Left lung (tissue), 10 donors: Measurements from ENCODE around the gene PCSK9. TPM values are rescaled to one million over a fixed set of nuclear protein-coding genes. Genes with fewer than 3 reads are reported as not detected.

Experiments used
- ATAC-seq: fragments of 200-7000 bp; cut with Tn5 transposase; one replicate; pipeline ENCODE4 v1.9.1; 2020; ENCODE audit warnings: moderate library complexity
- DNase-seq, 4 donors: peaks; one replicate each; pipeline ENCODE4 v3.0.0-alpha.2; 2013 to 2020
- H3K27ac ChIP-seq, 2 donors: fragments of 200-600 bp; sonication (generic) in 1 of 2; one replicate each; pipeline versions ENCODE4 v1.5.0 to v1.8.0; 2020 to 2021
- H3K27me3 ChIP-seq, 2 donors: fragments of 200-600 bp; sonication (generic) in 1 of 2; one replicate each; pipeline versions ENCODE4 v1.5.0 to v1.8.0; 2020 to 2021
- H3K36me3 ChIP-seq, 2 donors: fragments of 200-600 bp; sonication (generic) in 1 of 2; one replicate each; pipeline versions ENCODE4 v1.5.0 to v1.8.0; 2020 to 2021
- H3K4me1 ChIP-seq, 2 donors: fragments of 200-600 bp; one replicate each; pipeline ENCODE4 v1.8.0; 2021
- H3K4me3 ChIP-seq, 2 donors: fragments of 200-600 bp; sonication (generic) in 1 of 2; one replicate each; pipeline versions ENCODE4 v1.5.0 to v1.8.0; 2020 to 2021; ENCODE audit warnings: mild to moderate bottlenecking in 1 of 2
- H3K9me3 ChIP-seq, 2 donors: fragments of 200-600 bp; sonication (generic) in 1 of 2; one replicate each; pipeline versions ENCODE4 v1.5.0 to v1.8.0; 2020 to 2021
- intact Hi-C, 2 donors: fragments of 100-400 bp; cut with DNase I; formaldehyde crosslinking; loops; one replicate each; pipeline versions ENCODE4 v1.11.2 to v1.14.2; 2022
- polyA plus RNA-seq, 6 donors: library from polyadenylated mRNA; unstranded; fragments of 120-200 nt; gene quantifications; one replicate each; pipeline ENCODE4 v1.2.1, GENCODE V29; 2013; ENCODE audit not compliant: insufficient read length in 6 of 6
- total RNA-seq, 2 donors: library from RNA; stranded (reverse); fragmentation: NEBNext Ultra II Directional; extraction: Animal tissue kit (Norgen Biotek cat#: 25700); gene quantifications; one replicate each; pipeline ENCODE4 v1.2.1, GENCODE V29; 2021
- TF ChIP-seq, protein P1 (sequence below), 2 donors: fragments of 200-600 bp; sonication (generic) in 1 of 2; IDR thresholded peaks; one replicate each; pipeline versions ENCODE4 v1.5.0 to v1.8.0; 2021; ENCODE audit warnings: antibody characterized with exemption in 2 of 2
- donor health status: DM: no; HTN: yes; CAD: no.
- donor health status: DM: no; HTN: no; CAD: no.

Gene PCSK9
- total and polyA plus RNA-seq, 8 donors: 0.63 to 55.0 (median 1.5) TPM

DNA sequence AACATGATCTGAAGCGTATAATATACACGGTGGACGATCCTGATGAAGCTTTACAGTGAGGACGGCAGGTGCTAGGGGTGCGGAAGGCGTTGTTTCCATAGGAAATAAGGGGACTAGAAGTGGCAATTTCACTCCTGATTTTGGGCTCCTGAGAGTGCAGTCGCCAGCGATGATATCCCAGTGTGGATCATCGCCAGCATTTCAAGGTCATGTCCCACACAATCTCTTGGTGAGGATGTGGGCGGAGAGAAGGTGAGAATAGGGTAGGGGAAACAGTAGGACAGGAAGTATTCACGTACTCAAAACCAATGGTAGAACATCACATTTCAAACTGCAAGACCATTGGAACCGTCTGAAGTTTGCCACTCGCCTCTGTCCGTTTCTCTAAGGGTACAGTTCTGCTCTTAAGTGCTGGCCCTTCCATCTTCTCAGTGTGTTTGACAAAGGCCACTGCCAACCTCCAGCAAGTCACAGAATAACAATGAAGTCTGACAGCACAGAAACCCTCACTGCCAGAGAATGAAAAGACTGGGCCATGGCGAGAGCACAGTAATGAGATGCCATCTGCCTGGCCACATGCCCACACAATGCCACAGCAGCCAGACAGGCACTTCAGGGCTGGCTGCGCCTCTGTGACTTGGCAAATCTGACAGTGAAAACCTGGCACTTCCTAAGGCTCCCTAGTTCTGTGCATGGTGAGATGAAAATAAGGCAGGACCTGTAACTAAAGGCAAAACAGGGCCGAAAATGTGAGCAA, 27.9 kb downstream of the PCSK9 start:
- Histone ChIP-seq H3K27me3 (no peaks in the 10 kb centered on the region), H3K4me1 (no peaks in the 10 kb centered on the region), H3K36me3 (peaks cover 3 to 75% of the 10 kb centered on the region in 2 donors), H3K9me3 (no peaks in the 10 kb centered on the region), H3K4me3 (no peak overlapping the region), H3K27ac (no peak overlapping the region)
- intact Hi-C loops: no loop called here
- DNase-seq (no peak), ATAC-seq (no peak)
- TF ChIP-seq, protein P1, sequence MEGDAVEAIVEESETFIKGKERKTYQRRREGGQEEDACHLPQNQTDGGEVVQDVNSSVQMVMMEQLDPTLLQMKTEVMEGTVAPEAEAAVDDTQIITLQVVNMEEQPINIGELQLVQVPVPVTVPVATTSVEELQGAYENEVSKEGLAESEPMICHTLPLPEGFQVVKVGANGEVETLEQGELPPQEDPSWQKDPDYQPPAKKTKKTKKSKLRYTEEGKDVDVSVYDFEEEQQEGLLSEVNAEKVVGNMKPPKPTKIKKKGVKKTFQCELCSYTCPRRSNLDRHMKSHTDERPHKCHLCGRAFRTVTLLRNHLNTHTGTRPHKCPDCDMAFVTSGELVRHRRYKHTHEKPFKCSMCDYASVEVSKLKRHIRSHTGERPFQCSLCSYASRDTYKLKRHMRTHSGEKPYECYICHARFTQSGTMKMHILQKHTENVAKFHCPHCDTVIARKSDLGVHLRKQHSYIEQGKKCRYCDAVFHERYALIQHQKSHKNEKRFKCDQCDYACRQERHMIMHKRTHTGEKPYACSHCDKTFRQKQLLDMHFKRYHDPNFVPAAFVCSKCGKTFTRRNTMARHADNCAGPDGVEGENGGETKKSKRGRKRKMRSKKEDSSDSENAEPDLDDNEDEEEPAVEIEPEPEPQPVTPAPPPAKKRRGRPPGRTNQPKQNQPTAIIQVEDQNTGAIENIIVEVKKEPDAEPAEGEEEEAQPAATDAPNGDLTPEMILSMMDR (IDR thresholded peaks at IDR 0.05): no peak

DNA sequence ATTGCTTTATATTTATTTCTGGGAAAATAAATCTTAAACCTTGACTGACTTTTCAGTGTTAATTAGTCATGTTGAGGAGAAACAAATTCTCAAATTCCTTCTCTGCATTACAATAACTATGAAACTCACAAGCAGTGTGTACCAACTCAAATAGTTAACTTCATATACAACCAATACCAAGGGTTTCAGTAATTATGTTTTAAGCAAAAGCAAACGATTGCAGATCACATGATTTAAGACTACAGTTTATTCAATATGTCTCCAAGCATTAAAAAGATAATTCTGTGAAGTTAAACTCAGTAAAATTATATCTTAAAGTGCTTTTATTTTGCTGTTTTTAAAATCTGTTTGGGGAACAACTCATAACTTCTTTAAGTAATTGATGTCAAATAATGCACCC, 28.6 kb downstream of the PCSK9 start:
- DNase-seq: no peak
- no peak overlapping the region for H3K27ac ChIP-seq
- intact Hi-C loops: no loop called here
- H3K27me3 ChIP-seq: no peaks in the 10 kb centered on the region
- H3K36me3 ChIP-seq: peaks cover 3 to 82% of the 10 kb centered on the region in 2 donors
- no peaks in the 10 kb centered on the region for H3K9me3 ChIP-seq
- ATAC-seq: no peak
- H3K4me1 ChIP-seq: no peaks in the 10 kb centered on the region
- TF ChIP-seq, protein P1 (IDR thresholded peaks at IDR 0.05): no peak
- no peak overlapping the region for H3K4me3 ChIP-seq

DNA sequence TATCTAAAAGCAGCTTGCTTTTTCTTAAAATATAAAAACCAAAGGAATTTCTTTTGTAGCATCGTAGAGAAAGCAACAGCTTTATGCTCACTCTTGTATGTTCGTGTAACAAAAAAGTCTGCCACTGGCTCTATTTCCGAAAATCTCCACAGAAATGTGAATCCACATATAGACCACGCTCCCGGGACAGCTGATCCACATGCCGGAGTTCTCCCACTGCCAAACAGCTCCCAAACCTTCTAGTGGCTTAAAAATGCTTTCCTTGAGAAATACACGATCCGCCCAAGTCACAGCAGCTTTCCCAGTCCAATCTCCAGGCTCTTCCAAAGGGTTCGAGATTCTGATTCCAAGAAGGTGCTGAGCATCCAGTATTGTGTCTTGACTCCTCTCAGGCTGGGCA, 29.3 kb downstream of the PCSK9 start:
- Histone ChIP-seq H3K4me1 (no peaks in the 10 kb centered on the region), H3K9me3 (no peaks in the 10 kb centered on the region), H3K27ac (no peak overlapping the region), H3K36me3 (peaks cover 3 to 83% of the 10 kb centered on the region in 2 donors), H3K27me3 (no peaks in the 10 kb centered on the region), H3K4me3 (no peak overlapping the region)
- intact Hi-C loops: no loop called here
- ATAC-seq (no peak), DNase-seq (no peak)
- TF ChIP-seq, protein P1 (IDR thresholded peaks at IDR 0.05): no peak

DNA sequence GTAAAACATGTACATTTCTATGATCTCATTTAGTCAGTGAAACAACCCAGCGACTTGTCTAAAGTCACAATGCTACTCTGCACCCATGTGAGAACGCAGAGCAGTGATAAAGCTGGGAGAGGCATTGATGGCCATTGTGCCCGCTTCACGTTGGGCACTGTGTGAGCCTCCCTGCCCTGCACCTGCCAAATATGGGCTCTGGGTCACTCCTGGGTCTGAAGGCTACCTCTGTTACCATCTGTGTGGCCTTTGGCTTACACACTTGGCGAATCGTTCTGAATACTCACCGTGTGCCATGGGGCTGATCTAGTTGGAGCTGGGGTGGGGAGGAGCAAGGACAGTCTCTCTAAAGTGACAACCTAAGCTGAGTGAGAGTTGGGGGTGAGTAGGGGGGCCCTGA, 29.9 kb downstream of the PCSK9 start:
- Histone ChIP-seq H3K36me3 (peaks cover 3 to 88% of the 10 kb centered on the region in 2 donors), H3K27ac (no peak overlapping the region), H3K4me1 (no peaks in the 10 kb centered on the region), H3K9me3 (no peaks in the 10 kb centered on the region), H3K27me3 (no peaks in the 10 kb centered on the region), H3K4me3 (no peak overlapping the region)
- TF ChIP-seq, protein P1 (IDR thresholded peaks at IDR 0.05): no peak
- ATAC-seq: no peak
- intact Hi-C loops: no loop called here
- DNase-seq: no peak

DNA sequence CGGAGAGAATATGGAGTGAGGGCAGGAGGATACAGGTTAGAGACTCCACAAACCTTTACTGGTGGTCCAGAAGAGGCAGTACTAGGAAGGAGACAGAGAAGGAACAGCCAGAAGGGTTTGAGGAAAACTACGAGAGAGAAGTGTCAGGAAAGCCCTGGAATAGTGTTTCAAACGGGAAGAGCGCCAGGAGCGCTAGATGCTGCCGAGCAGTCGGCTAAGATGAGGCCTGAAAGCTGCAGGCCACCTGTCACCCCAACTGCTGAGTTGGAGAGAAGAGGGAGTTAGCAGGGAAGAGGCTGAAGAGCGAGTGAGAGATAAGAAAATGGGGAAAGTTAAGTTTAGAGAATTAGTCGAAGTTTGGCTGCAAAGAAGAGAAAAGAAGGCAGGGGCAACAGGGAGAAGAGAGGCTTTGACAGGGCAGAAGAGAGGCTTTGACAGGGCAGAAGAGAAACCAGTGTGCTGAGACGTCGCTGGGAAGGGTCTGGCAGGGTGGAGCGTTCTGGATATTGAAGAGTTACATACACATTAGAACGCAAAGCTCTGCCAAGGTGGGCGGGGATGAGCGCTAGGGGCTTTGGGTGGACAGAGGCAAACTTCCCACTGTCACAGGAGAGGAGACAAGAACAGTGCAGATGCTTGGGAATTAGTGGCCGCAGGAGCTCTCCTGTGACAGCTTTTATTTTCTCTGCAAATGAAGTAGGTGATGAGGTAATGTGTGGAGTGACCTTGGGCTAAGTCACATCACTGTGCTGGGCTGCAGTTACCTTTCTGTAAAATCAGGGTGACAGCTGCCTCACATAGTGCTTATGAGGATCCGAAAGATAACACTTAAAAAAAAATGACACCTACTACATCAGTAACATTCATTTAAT, 31.2 kb downstream of the PCSK9 start:
- DNase-seq: peak in 2 of 4 donors; percentile 26 to 43
- intact Hi-C loops: no loop called here
- TF ChIP-seq, protein P1 (IDR thresholded peaks at IDR 0.05): no peak
- no peak overlapping the region for H3K27ac ChIP-seq
- no peak overlapping the region for H3K4me3 ChIP-seq
- ATAC-seq: no peak
- H3K4me1 ChIP-seq: no peaks in the 10 kb centered on the region
- H3K27me3 ChIP-seq: no peaks in the 10 kb centered on the region
- H3K9me3 ChIP-seq: no peaks in the 10 kb centered on the region
- H3K36me3 ChIP-seq: peaks cover 3 to 100% of the 10 kb centered on the region in 2 donors
